Mesenteric fat pad (tissue), 1 donor: ENCODE results near the gene BPIFB4. TPM values are rescaled to one million over a fixed set of nuclear protein-coding genes. Genes with fewer than 3 reads are reported as not detected.
"Not testable (repeated sequence)": the region's sequence is repeated elsewhere in the genome, so short reads cannot be mapped to it uniquely, and the experiment has no call there.

ENCODE experiments used
- DNase-seq: peaks from one replicate; pipeline ENCODE4 v3.0.0-alpha.2; 2020; ENCODE audit warnings: low spot score
- total RNA-seq: library from RNA; stranded (reverse); fragmentation: NEBNext Ultra II Directional; extraction: Animal tissue kit (Norgen Biotek cat#: 25700); gene quantifications from one replicate; pipeline ENCODE4 v1.2.1, GENCODE V29; 2021
- donor health status: DM: yes; HTN: yes; CAD: no.

The BPIFB4 gene
- total RNA-seq, 1 donor from 2014 or later = not detected

DNA sequence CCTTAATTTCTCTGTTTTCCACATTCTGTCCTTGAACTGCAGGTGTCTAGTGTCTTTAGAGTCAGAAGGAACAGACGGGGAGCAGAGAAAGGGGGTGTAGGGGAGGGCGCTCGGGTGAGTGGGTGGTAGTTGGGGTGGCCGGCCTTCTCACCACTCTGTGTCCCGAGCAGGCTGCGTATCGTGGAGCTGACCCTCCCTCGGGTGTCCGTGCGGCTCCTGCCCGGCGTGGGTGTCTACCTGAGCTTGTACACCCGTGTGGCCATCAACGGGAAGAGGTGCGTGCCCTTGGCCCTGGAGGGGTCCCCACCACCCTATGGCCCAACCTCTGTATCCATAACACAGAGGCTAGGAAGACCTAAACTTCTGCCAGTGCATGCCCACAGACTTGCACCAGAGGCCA is 5.3 kb downstream of the BPIFB4 start:
- DNase-seq = no peak

DNA sequence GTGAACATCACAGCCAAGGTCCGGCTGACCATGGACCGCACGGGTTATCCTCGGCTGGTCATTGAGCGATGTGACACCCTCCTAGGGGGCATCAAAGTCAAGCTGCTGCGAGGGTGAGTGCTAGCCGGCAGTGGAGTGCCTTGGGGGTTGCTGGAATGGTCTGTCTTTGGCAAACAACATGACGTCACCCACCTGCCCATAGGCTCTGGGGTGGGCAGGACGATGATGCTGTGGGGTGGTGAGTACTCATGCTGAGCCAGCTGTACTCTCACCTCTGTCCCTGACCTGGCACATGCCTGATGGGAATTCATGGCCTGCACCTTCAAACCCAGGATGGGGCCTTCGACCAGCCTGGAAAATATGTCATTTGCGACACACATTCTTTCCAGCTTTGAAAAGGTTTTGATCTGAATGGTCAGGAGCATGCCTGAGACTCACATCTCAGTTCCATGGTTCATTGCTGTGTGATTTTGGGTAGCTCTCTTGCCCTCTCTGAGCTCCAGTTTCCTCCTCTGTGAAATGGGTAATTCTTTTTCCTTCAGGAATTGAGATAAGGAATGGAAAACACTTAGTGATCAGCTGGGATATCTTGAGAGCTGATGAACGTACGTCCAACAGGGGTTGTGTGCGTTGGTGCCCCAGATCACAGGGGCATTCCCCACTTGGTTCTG is 6.7 kb downstream of the BPIFB4 start:
- DNase-seq = no peak

DNA sequence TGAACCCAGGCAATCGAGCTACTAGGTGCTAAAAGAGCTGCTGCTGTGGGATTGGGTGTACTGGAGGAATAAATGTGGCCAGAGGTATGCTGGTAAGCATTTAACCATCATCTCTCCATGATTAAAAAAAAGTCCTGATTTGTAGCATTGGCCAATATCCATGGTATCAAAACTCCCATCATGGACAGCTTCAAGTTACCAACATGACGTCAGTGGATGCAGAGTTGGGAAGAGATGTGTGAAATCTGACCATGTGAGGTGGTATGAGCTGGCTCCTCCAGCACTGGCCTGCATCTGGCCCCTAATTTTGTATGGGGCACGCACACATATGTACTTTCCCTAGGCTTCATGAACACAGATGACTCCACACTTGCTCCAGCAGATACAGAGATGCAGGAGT is 11.7 kb downstream of the BPIFB4 start:
- no peak for DNase-seq

DNA sequence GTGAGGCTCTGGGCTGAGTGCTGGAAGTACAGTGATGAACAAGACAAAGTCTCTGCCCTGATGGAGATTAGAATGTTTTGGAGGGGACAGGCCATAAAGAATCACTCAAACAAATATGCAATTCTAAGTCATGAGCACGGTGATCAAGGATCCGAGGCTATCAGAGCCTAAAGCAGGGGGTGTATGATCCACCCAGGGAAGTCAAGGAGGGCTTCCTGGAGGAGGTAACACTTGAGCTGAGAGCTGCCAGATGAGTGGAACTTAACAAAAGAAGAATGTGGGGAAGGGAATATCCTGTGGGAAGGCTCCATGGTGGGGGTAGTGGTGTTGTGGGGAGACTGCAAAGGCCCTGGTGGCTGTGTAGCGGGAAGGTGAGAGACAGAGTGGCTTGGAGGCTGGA is 12.2 kb downstream of the BPIFB4 start:
- DNase-seq = no peak

DNA sequence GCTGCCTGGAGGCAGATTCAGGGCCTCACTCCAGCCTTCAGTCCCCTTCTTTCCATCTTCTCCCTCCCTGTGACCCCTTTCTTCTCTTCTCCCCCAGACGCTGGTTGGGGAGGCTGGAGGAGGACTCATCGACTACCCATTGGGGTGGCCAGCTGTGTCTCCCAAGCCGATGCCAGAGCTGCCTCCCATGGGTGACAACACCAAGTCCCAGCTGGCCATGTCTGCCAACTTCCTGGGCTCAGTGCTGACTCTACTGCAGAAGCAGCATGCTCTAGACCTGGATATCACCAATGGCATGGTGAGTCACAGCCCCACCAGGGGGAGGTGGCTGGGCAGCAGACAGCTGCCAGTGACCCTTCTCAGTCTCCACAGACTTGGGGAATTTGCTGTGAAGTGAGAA is 12.9 kb downstream of the BPIFB4 start:
- no peak for DNase-seq

DNA sequence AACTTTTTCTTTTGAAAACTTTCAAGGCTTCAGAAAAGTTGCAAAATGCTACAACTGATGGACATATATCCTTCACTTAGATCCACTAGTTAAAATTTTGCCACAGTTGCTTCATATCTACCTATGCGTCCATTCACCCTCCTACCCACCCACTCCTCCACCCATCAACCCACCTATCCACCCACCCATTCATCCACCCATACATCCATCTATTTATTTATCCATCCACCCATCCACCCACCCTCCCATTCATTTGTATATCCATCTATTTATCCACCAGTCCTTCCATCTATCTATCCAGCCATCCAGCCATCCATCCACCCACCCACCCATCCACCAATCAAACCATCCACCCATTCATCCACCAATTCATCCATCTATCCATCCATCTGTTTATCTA is 13.6 kb downstream of the BPIFB4 start:
- DNase-seq = no peak

DNA sequence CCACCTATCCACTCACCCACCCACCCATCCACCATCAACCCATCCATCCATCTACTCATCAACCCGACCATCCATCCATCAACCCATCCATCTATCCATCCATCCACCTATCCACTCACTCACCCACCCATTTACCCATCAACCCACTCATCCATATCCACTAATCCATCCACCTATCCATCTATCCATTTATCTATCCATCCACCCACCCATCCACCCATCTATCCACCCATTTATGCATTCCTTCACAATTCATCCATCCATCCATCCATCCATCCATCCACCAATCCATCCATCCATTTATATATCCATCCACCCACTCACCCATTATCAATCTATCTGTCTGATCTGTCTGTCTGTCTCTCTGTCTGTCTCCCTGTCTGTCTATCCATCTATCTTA is 14.1 kb downstream of the BPIFB4 start:
- DNase-seq = no peak

DNA sequence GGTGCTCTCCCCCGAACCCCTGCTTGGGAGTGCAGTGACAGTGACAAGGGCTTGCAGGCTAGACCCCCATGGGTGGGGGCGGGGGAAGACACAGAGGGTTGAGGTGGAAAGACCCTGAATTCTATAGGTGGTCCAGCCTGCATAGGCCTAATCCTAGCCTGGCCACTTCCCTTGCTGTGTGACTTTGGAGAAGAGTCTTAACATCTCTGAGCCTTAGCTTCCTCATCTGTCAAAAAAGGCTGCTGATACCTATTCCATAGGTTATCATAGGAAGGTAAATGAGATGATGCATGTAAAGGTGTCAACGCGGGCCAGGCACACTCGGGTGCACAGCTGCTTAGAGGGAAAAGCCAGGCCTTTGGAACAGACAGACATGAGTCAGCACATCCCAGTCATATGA is 15.8 kb downstream of the BPIFB4 start:
- no peak for DNase-seq

DNA sequence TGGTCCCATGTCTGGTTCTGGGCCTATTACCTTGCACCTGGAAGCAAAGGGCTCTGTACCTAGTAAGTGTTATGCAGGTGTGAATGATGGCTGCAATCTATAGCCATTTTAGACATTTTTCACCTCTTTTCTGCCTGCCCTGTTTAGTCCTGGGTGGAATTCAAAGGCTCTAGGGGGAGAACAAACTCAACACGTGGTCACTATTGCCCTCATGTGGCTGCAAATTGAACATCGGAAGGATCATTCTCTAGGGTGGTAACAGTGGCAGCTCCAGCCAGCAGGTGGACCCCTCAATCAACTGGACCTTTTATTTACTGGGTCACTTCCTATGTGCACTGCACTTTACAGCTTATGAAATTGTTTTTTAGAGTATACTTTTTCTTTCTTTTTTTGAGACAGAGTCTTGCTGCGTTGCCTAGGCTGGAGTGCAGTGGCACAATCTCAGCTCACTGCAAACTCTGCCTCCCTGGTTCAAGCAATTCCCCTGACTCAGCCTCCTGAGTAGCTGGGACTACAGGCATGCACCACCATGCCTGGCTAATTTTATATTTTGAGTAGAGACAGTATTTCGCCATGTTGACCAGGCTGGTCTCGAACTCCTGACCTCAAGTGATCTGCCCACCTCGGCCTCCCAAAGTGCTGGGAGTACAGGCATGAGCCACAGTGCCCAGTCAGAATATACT is 16.6 kb downstream of the BPIFB4 start:
- DNase-seq = not testable (repeated sequence)

DNA sequence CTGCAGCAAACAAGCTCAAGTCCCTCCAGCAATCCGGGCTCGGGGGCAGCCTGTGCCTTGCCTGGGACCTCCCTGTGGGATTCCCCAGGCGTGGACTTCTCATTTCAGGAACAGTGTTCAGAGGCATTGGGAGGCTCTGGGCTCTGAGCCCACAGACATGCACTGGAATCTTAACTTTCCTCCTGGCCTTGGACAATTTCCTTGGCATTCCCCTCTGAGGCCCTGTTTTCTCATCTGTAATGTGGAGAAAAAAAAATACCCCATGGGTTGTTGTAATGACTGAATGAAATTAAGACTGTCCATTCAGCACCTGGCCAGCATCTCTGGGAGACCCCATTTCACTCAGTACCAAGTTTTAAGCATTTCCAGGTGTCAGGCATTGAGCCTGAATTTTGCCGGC is 17.6 kb downstream of the BPIFB4 start:
- no peak for DNase-seq

DNA sequence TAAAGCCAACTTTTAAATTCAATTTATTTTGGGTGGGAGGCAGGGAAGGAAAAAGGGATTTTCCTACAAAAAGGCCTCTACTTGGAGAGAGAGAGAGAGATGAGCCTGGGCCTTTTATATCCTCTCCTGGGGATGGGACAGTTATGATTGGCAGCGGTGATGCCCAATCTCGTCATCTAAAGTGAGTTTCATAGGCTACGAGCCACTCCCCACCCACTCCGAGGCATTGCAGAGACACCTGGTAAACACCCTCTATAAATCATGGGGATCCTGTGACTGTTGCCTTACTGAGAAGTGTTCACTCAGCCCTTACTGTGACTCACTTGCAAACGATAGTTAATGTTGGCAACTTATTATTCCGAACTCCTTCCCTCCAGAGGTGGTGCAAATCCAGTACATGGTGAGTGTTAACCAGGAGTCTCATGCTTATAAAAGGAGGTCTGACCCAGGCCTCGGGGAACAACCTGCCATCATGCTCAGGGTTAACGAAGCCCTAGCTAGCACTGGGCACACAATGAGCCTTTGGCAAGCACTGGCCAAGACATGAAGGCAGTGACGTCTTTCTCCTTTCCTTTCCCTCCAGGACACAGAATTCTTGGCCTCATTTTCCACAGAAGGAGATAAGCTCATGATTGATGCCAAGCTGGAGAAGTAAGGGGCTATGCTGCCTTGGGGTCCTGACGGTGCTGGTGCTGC is 20.5 kb downstream of the BPIFB4 start:
- no peak for DNase-seq

DNA sequence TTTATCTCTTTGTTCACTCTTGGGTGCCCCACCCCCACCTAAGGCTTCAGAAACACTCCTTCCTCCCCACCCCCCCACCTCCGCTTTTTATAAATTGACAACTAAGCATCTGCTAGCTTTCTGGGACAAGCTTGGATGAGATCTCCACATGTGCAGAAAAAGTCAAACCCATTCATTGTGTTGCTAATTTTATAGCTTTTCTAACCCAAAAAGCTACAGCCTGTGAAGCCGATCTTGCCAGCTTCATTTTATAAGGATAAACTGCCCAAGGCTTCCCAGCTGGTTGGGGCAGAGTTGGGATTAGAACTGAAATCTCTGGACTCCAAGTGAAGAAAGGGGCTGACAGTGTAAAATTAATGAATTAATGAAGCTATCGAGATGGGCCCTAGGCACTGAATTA is 24.1 kb downstream of the BPIFB4 start:
- no peak for DNase-seq

DNA sequence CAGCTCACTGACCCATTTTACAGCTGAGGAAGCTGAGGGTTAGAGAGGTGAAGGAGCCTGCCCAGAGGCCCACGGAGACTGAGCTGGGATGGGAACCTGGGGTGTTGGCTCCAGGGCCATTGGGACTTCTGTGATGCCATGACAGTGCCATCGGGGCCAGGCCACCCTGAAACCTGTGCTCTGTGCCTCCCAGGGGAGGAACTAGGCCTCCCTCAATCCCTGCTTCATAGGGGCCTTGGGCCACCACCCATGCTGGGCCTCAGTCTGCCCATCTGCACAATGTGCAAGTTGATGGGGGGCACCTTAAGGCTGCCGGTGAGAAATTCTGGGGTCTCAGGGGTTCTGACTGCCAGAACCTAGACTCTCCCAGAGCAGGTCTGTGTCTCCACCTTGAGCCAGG is 24.9 kb downstream of the BPIFB4 start:
- peak; percentile 75 for DNase-seq

DNA sequence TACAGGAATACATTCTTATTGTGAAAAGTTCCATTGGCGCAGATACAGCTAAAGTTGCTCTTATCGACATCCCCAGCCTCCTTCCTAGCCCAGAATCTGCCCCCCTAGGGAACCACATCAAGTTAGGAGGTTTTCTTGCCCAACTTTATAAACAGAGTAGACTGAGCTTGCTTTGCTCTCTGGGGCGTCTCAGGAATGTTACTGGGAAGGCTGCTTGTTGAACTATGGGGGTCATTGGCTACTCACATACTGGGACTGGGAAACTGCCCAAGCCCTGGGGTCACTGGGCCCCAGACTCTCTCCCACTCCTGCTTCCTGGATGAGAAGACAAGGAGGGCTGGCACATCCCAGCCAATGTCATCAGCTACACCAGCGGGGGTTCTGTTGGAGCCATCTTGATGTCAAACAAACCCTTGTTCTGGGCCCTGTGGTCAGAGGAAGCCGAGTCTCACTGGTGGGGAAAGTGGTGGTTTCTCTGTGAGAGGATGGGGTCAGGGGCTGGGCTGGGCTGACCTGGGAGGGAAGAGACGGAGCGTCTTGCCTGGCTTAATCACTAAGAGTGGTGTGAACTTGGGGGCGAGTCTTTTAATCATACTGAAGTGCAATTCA is 26.0 kb downstream of the BPIFB4 start:
- DNase-seq = peak; percentile 89

DNA sequence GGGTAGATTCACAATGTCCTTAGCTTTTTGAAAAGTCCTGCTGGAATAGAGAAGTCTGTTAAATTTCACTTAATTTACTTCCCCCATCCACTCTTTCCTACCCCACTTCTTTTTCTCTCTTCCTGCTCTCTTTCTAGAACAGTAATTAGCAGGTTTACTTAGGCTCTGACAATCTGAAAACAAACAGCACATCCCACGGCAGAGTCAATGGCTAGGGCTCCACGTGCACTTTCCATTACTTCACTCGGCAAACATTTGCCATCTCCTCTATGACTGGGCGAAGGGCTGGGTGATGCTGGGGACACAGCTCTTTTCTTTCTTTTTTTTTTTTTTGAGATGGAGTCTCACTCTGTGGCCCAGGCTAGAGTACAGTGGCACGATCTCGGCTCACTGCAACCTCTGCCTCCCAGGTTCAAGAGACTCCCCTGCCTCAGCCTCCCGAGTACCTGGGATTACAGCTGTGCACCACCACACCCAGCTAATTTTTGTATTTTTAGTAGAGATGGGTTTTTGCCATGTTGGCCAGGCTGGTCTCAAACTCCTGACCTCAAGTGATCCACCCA is 26.7 kb downstream of the BPIFB4 start:
- peak; percentile 43 for DNase-seq

DNA sequence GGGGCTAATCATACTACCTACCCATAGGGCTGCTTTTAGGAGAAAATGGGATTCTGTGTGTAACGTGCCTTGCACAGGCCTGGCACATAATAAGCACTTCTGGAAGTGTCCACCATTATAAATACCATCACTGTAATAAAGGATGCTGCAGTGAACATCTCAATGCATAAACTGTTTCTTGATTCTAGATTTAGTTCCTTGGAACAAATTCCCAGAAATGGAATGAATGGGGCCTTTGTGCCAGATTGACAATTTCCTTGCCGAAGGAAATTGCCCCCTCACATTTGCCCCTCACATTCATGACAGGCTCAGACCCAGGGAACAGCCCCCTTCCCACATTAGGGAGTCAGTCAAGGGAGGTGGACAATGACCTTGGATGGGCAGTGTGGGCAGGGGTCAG is 29.2 kb downstream of the BPIFB4 start:
- no peak for DNase-seq

DNA sequence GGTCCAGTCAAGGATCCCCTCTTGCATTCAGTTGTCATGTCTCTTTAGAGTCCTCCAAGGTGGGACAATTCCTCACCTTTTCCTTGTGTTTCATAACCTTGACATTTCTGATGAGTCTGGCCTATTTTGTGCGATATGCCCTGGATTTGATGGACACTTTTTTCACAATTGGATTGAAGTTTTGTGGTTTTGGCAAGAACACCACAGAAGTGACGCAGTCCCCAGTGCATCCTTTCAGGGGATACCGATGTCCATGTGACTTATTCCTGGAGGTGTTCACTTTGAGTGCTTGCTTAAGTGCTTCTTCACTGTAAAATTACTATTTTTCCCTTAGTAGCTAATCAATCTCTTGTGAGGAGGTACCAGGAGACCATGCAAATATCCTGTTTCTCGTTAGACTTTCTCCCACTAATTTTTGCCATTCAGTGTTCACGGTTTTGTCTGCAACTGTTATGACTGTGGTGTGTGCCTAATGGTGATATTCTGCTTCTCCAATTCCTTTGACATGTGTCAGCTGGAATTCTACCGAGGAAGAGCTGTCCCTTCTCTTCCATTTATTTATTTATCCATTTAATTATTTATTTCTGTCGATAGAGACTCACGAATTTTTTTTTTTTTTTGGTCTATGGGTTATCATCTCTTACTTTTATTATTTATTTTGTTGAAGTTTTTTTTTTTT is 30.8 kb downstream of the BPIFB4 start:
- DNase-seq = peak; percentile 3

DNA sequence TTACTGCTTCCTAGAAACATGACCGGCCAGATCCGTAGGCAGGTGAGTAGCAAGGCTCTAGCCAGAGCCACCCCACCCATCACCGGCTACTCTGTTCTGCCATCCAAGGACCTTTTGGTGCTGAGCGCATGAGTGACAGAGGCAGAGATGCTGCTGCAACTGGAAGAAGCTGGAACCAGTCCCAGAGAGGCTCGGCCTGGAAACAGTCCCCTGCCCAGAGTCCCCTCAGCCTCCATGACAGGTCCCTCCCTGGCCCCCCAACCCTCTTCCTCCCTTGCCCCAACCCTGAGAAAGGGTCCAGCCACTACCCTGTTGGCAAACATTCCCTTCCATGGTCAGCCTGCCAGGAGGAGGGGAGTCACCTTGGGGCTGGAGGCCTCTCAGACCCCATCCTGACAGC is 31.9 kb downstream of the BPIFB4 start:
- peak; percentile 62 for DNase-seq

DNA sequence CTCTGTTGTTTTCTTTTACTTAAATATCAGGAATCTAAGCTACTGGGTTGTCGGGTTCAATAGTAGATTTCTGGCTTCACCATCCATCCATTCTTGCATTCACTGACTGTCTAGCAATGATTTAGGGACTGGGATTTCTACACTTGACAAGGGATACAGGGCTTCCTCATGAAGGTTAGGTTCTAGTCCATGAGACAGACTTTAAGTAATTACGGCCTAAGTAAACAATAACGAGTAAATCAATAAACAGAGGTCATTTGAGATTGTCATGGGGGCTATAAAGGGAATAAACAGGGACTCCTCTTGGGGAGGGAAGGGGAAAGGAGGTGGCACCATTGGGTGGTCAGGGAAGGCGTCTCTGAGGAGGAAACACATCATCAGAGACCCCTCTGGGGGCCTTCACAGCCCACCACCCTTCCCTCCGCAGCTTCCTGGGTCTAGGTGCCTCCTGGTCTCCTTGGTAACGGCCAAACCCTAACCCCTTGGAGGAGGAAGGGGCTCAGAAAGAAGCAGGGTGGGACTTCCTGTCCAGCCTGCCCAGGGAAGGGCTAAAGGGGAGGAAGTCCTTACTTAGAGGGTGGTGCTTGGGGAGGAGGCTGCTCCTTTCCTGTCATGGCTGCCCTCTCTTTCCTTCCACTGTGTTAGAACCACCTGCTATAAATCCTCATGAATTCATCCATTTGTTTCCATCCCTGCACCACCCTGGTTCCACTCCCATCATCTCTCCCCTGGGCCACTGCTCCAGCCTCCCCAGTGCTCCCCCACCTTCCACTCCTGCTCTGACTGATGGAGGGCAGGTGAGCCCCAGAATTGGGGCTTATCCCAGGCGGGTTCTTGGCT is 33.3 kb downstream of the BPIFB4 start:
- DNase-seq = peak; percentile 47

DNA sequence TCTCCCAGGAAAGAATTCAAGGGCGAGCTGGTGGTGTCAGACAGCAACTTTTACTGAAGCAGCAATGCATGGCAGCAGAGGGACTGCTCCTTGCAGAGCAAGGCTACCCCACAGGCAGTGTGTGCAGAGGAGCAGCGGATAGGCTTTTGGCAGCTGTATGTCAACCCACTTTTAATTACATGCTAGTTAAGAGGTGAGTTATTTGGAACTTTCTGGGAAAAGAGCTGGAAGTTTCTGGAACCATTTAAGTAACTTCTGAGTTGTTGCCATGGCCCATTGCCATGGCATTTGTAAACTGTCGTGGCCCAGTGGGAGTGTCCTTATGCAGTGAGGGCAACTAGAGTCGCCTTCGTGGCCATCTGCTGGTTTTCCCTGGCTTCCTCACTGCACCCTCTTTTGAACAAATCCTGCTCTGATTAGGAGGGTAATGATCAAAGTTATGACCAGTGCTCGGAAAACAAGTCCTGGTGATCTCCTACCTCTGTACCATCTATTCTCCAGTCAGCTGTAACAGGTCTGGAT is 34.0 kb downstream of the BPIFB4 start:
- peak; percentile 45 for DNase-seq
